ENCODE results near the gene SKOR2.

Gene SKOR2, protein sequence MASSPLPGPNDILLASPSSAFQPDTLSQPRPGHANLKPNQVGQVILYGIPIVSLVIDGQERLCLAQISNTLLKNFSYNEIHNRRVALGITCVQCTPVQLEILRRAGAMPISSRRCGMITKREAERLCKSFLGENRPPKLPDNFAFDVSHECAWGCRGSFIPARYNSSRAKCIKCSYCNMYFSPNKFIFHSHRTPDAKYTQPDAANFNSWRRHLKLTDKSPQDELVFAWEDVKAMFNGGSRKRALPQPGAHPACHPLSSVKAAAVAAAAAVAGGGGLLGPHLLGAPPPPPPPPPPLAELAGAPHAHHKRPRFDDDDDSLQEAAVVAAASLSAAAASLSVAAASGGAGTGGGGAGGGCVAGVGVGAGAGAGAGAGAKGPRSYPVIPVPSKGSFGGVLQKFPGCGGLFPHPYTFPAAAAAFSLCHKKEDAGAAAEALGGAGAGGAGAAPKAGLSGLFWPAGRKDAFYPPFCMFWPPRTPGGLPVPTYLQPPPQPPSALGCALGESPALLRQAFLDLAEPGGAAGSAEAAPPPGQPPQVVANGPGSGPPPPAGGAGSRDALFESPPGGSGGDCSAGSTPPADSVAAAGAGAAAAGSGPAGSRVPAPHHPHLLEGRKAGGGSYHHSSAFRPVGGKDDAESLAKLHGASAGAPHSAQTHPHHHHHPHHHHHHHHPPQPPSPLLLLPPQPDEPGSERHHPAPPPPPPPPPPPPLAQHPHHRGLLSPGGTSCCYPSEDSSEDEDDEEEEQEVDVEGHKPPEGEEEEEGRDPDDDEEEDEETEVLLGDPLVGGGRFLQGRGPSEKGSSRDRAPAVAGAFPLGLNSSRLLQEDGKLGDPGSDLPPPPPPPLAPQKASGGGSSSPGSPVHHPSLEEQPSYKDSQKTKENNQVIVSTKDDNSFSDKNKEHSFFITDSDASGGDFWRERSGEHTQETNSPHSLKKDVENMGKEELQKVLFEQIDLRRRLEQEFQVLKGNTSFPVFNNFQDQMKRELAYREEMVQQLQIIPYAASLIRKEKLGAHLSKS

DNA sequence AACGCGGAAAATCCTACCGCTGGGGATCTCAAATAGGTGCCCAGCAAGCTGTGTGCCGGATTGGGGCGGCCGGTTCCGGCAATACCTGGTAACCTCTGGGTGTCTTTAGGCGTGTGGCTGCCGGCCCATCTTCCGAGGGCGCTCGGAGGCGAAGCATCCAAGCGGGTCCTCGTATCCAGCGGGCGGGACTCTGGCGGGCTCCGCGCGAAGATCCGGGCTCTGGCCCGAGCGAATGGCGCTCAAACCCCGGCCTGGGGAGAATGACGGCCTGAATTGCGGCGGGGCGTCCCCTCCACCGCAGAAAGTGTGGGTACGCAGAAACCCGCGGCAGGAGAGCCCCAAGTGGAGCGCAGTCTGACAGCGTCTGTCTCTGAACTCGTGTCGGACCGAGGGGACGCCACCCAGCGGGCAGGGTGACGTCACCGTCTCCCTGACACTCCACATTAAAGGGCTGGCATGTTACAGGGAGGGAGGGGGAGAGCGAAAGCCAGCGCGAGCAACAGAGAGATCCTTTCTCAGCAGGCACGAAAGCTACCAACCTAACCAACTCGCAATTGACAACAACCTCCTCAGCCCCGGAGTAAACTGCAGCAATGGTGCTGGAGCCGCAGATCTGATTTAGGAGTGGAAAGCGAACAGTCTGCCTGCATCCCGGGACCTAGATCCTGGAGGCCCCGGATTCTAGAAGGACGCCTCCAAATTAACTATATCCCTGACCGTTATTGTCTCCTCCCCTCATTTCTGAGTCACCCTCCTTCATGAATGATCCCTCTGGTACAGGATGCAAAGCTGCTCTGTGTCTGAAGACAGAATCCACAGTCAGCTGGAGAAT, at the start of gene SKOR2:
TSS of gene SKOR2 (minus strand) at position 372 of the 832 bp plus-strand sequence. CDS start 2,477 bp downstream, outside the sequence.
- DNase-seq: no peak

DNA sequence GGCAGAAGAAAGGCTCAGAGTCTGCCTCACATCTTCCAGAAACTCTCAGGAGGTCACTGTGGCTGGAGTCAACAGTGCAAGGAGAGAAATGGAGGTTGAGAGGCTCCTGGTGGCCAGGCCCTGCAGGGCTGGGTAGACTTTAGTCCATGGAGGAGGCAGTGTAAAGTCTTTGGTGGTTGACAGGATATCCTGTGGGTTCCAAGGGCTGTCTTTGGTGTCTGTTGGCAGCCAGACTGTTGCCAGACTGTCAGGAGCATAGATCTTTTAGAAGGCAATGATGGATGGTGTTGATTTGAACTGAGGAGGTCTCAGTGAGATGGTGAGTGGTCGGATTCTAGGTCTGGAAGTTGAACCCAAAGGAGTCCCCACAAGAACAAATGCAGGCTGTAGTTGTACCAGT, 45.0 kb upstream of the SKOR2 start:
- DNase-seq: no peak

GRCh38 chr18:47294801-47295200, 43.3 kb upstream of the SKOR2 start:
- no peak for DNase-seq

- DNase-seq: no peak
Observed at GRCh38 chr18:47288741-47289140, 37.3 kb upstream of the SKOR2 start.

DNA sequence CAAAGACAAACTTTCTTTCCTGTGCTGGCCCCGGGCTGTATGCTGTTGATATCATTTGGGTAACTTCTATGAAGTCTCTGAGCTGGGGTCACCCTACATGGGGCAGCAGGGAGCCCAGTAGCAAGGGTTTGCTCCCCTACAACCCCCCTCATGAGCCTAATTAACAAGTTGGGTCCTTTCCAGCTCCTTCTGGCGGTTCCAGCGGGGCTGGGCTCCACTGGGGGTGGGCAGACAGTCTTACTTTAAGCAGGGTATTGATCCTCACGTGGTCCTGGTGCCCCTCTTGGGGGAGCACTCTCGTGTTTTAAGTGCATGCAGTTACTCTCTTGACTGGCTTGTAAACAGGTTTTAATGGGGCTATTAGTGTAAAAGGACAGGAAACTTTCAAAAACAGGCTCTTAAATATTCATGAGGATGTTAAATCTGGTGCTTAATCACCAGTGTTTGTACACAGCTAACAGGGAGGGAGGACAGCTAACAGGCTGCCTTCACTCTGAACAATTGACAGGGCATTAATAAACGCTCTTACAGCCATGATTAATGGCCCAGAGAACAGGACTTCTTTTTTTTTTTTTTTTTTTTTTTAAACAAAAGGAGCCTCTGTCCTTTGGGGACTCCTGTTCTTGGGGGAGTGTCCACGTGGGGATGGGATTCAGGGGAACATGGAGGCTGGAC, 36.6 kb upstream of the SKOR2 start:
- no peak for DNase-seq

DNA sequence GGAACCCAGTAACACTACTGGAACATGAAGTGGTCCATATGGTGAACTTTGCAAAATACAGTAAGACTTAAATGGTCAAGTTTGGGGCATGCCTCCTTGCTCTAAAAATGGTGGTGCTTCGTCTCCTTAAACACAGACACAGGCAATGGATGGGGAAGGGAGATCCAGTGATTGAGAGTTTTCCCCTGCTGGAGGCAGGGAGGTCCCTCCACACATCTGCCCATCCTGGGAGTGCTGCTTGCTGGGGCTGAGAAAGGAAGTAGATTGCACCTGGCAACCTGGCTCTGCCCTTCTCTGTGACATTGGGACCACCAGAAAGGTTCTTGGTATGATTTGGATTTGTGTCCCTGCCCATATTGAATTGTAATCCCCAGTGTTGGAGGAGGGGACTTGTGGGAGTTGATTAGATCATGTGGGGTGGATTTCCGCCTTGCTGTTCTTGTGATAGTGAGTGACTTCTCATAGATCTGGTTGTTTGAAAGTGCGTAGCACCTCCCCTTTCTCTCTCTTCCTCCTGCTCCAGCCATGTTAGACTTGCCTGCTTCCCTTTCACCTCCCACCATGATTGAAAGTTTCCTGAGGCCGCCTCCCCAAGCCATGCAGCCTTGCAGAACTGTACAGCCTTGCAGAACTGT, 35.4 kb upstream of the SKOR2 start:
- DNase-seq: no peak

- no peak for DNase-seq
Observed at GRCh38 chr18:47285456-47285855, 34.0 kb upstream of the SKOR2 start.

GRCh38 chr18:47284721-47285395, 33.4 kb upstream of the SKOR2 start:
- peak; percentile 23 for DNase-seq

- DNase-seq: no peak
Observed at GRCh38 chr18:47283476-47283875, 32.0 kb upstream of the SKOR2 start.

DNA sequence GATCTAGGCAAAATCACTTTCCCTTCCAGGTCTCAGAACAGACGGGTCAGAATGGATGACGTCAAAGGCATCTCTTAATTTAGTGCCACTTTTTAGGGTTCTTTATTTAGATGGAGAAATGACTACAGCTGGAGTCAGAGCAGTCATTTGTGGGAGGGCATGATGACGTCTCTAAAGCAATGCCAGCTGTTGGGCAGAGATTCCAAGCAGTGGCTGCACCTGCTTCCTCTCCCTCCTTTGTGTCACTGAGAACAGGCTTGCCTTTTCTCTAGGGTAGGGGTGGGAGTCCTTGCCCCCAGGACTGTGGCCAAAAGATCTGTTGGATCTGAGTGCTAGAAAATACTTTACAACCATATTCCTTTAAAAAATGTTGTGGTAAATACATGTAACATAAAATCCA, 28.7 kb upstream of the SKOR2 start:
- no peak for DNase-seq

GRCh38 chr18:47274961-47275360, 23.5 kb upstream of the SKOR2 start:
- DNase-seq: peak; percentile 6

GRCh38 chr18:47265197-47265596, 13.7 kb upstream of the SKOR2 start:
- DNase-seq: no peak

DNA sequence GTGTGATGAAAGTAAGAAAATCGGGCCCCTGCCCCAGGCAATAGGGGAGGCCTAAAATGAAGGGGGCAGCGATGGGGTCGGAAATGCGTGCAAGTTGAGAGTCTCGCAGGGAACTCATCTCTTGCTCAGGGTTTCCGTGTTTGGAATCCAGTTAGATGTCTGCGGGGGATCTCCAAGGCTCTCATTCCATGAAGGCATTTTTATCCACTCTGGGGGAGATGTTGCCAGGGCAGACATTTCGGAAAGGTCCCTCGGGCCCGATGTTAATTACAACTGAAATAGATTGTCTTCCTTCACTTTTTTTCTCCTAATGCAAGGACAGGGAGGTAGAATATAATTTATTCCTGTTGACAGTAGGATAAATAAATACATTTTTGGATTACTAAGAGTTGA, 12.8 kb upstream of the SKOR2 start:
- DNase-seq: no peak

- DNase-seq: no peak
Observed at GRCh38 chr18:47263430-47264307, 12.2 kb upstream of the SKOR2 start.

DNA sequence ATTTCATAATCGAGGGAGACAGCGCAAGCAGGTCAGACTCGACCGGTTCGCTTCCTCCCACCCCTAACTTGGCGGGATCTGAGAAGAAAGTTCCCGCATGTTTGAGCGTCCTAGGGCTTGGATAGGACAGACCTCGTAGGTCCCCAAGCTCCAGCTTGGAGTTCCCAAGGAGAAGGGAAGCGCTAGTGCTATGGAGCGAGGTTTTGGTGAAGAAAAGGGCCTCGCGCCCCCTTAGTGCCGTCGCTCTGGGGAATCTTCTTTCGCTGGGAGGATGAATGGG, 11.6 kb upstream of the SKOR2 start:
- no peak for DNase-seq

DNA sequence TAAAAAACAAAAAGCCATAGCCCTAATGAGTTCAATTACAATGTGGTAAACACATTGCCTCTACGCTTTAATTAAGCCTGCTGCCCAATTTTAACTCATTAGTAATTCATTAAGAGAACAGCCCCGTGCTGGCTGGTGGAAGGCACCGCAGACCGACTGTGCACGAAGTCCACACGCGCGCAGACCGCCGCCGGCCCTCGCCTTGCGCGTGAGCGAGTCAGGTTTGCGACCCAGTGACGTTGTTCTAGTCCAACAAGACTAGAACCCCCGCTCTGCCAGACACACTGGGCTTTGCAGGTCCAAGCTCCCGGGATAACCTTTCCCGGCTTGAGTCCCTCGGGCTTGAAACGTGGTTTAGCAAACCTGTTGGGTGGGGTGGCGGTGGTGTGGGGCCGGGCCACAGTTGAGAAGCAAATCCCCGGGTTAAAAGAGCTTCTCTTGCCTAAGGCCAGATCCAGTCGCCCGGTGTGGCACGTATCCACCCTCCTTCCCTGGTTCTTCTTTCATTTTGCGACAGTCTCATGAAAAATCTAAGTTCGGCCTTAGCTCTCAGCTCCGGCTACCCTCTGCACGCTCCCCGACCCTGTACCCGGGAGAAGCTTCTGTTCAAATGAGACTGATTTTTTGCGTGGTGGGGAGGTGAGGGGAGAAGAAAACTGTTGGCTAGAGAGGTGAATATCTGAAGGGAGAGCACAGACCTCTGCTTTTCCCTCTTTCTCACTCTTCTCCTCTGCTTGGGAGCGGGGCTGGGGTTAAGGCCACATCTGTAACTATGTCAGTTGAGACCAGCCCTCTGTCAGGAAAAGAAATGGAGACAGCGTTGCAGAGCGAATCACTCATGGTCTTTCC, 11.1 kb upstream of the SKOR2 start:
- DNase-seq: no peak

GRCh38 chr18:47261902-47262300, 10.4 kb upstream of the SKOR2 start:
- DNase-seq: no peak

GRCh38 chr18:47260924-47261701, 9.7 kb upstream of the SKOR2 start:
- DNase-seq: no peak
